Parathyroid adenoma (tissue), 2 donors: ENCODE results near the gene TP73.

Source experiments
- H2AFZ ChIP-seq: fragments of 300-600 bp; sonication (generic); one replicate; pipeline ENCODE4 v1.7.0; 2017; ENCODE audit warnings: antibody characterized with exemption, mild to moderate bottlenecking
- H3K27ac ChIP-seq: fragments of 300-600 bp; sonication (generic); one replicate; pipeline ENCODE4 v1.7.0; 2017
- H3K27me3 ChIP-seq: fragments of 300-600 bp; sonication (generic); one replicate; pipeline ENCODE4 v1.7.0; 2017; ENCODE audit warnings: low read length; ENCODE audit not compliant: control insufficient read depth, insufficient read depth
- H3K36me3 ChIP-seq: fragments of 300-600 bp; sonication (generic); one replicate; pipeline ENCODE4 v1.7.0; 2017; ENCODE audit warnings: low read length; ENCODE audit not compliant: control insufficient read depth, insufficient read depth
- H3K4me1 ChIP-seq: fragments of 300-600 bp; sonication (generic); one replicate; pipeline ENCODE4 v1.7.0; 2017; ENCODE audit warnings: control low read depth
- H3K4me2 ChIP-seq: fragments of 300-600 bp; sonication (generic); one replicate; pipeline ENCODE4 v1.7.0; 2017; ENCODE audit warnings: low read length
- H3K4me3 ChIP-seq: fragments of 300-600 bp; sonication (generic); one replicate; pipeline ENCODE4 v1.7.0; 2017; ENCODE audit warnings: low read depth, low read length
- H3K79me2 ChIP-seq: fragments of 300-600 bp; sonication (generic); one replicate; pipeline ENCODE4 v1.7.0; 2017; ENCODE audit warnings: control low read depth
- H3K9ac ChIP-seq: fragments of 300-600 bp; sonication (generic); one replicate; pipeline ENCODE4 v1.7.0; 2017; ENCODE audit warnings: mild to moderate bottlenecking
- H3K9me3 ChIP-seq: fragments of 300-600 bp; sonication (generic); one replicate; pipeline ENCODE4 v1.7.0; 2017; ENCODE audit warnings: low read length; ENCODE audit not compliant: control insufficient read depth
- CTCF ChIP-seq: fragments of 300-600 bp; sonication (generic); IDR thresholded peaks from one replicate; pipeline ENCODE4 v1.7.0; 2017; ENCODE audit warnings: antibody characterized with exemption, mild to moderate bottlenecking
- donor health status: primary hyperparathyroidism.

The TP73 gene

GRCh38 chr1:3716351-3716750 lies 64.0 kb downstream of the TP73 start:
- no peak overlapping the region for H3K4me3 ChIP-seq
- H3K4me2 ChIP-seq: no peak overlapping the region
- H3K36me3 ChIP-seq: no peaks in the 10 kb centered on the region
- H3K27me3 ChIP-seq: no peaks in the 10 kb centered on the region
- H3K27ac ChIP-seq: no peak overlapping the region
- H3K9ac ChIP-seq: no peak overlapping the region
- no peak overlapping the region for H2AFZ ChIP-seq
- no peak for TF ChIP-seq CTCF
- no peaks in the 10 kb centered on the region for H3K79me2 ChIP-seq
- H3K9me3 ChIP-seq: no peaks in the 10 kb centered on the region
- no peaks in the 10 kb centered on the region for H3K4me1 ChIP-seq

- Histone ChIP-seq H3K36me3 (no peaks in the 10 kb centered on the region), H3K4me1 (no peaks in the 10 kb centered on the region), H3K27ac (no peak overlapping the region), H3K4me3 (no peak overlapping the region), H3K9ac (no peak overlapping the region), H3K27me3 (no peaks in the 10 kb centered on the region), H2AFZ (no peak overlapping the region), H3K9me3 (no peaks in the 10 kb centered on the region), H3K79me2 (no peaks in the 10 kb centered on the region), H3K4me2 (no peak overlapping the region)
- TF ChIP-seq CTCF: no peak
These were observed 64.9 kb downstream of the TP73 start for GRCh38 chr1:3717041-3717714.

GRCh38 chr1:3717715-3718601 lies 65.6 kb downstream of the TP73 start:
- TF ChIP-seq CTCF: no peak
- no peaks in the 10 kb centered on the region for H3K36me3 ChIP-seq
- no peak overlapping the region for H2AFZ ChIP-seq
- no peak overlapping the region for H3K27ac ChIP-seq
- no peaks in the 10 kb centered on the region for H3K27me3 ChIP-seq
- H3K4me2 ChIP-seq: no peak overlapping the region
- H3K79me2 ChIP-seq: no peaks in the 10 kb centered on the region
- no peaks in the 10 kb centered on the region for H3K4me1 ChIP-seq
- no peak overlapping the region for H3K4me3 ChIP-seq
- no peaks in the 10 kb centered on the region for H3K9me3 ChIP-seq
- no peak overlapping the region for H3K9ac ChIP-seq

GRCh38 chr1:3718764-3719163 lies 66.4 kb downstream of the TP73 start:
- TF ChIP-seq CTCF: no peak
- Histone ChIP-seq H3K36me3 (no peaks in the 10 kb centered on the region), H3K4me3 (no peak overlapping the region), H2AFZ (no peak overlapping the region), H3K79me2 (no peaks in the 10 kb centered on the region), H3K4me2 (no peak overlapping the region), H3K9ac (no peak overlapping the region), H3K9me3 (no peaks in the 10 kb centered on the region), H3K27ac (no peak overlapping the region), H3K27me3 (no peaks in the 10 kb centered on the region), H3K4me1 (no peaks in the 10 kb centered on the region)
